ENCODE results near the gene JUN.

- TF ChIP-seq CTCF (IDR thresholded peaks at IDR 0.05): no peak
- no peak for TF ChIP-seq POLR2A (IDR thresholded peaks at IDR 0.05)
Observed at GRCh38 chr1:58823481-58824010, 39.7 kb upstream of the JUN start.
